RWPE1 (cell line): ENCODE data around the gene USP38.

Source experiments
- CTCF ChIA-PET: fragments of 350-600 bp; sonication (Branson Sonifier 250); formaldehyde crosslinking; extraction: SDS; loops from one replicate; lab custom pipeline; 2021; lab: Yijun Ruan, JAX
- POLR2A ChIA-PET: fragments of 400-600 bp; formaldehyde crosslinking; extraction: SDS; loops from one replicate; lab custom pipeline; 2020; ENCODE audit warnings: antibody characterized with exemption; ENCODE audit not compliant: low non-redundant PET; lab: Yijun Ruan, JAX
- DNase-seq: peaks from one replicate; pipeline ENCODE4 v3.0.0; 2012; ENCODE audit warnings: low spot score
- H3K27ac ChIP-seq: fragments of 450-650 bp; 2 replicates; pipeline ENCODE4 v1.5.1; 2017
- TF ChIP-seq, protein P1 (sequence below): fragments of 450-650 bp; conservative IDR thresholded peaks from 2 replicates; pipeline ENCODE4 v1.5.1; 2017; ENCODE audit warnings: low read depth, mild to moderate bottlenecking

The USP38 gene

DNA sequence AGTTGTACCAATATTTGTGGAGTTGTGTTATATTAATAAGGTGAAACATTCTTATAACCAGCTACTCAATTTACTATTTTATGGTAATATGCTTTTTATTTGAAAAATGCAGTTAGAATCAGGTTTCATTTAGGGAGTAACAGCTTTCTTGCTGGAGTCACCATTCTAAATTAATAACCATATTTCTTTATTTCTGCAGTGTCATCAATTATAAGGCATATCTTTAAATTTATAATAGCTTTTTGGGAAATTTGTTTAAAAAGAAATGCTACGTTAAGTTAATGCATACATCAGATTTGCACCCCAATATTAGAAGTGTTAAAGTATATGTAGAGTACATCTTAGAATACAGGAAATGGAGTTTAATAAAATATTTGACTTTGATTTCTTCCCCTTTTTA is 18.9 kb downstream of the USP38 start:
- ChIA-PET CTCF (interaction anchor here (0.7 kb wide), 1 partner anchor 199 kb away, joined by 3 read pairs; no protein-coding TSS in a partner anchor), POLR2A (no interaction called here)
- H3K27ac ChIP-seq: no peak overlapping the region
- TF ChIP-seq, protein P1, sequence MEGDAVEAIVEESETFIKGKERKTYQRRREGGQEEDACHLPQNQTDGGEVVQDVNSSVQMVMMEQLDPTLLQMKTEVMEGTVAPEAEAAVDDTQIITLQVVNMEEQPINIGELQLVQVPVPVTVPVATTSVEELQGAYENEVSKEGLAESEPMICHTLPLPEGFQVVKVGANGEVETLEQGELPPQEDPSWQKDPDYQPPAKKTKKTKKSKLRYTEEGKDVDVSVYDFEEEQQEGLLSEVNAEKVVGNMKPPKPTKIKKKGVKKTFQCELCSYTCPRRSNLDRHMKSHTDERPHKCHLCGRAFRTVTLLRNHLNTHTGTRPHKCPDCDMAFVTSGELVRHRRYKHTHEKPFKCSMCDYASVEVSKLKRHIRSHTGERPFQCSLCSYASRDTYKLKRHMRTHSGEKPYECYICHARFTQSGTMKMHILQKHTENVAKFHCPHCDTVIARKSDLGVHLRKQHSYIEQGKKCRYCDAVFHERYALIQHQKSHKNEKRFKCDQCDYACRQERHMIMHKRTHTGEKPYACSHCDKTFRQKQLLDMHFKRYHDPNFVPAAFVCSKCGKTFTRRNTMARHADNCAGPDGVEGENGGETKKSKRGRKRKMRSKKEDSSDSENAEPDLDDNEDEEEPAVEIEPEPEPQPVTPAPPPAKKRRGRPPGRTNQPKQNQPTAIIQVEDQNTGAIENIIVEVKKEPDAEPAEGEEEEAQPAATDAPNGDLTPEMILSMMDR: no peak
- DNase-seq: no peak

DNA sequence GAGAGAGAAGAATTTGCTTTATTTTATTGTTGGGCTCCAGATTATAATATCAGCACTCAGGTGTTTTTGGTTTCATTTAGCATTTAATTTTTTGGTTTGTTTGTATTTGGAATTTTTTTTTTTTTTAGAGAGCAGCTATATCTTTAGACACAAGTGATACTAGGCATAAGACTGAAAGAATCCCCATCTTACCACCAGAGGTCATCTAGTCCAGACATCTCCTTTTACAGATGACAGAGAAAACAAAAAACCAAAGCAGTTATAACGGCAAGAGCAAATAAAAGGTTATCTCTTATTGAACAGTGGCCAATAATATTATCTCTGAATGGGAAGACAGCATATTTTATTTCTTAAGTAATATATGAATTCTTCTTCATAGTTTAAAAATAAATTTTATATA is 22.8 kb downstream of the USP38 start:
- DNase-seq: no peak
- ChIA-PET POLR2A (no interaction called here), CTCF (interaction anchor here (0.5 to 1.0 kb wide), 3 partner anchors 19 to 647 kb away, joined by 3 to 4 read pairs (median 3); no protein-coding TSS in a partner anchor)
- H3K27ac ChIP-seq: no peak overlapping the region
- TF ChIP-seq, protein P1: no peak; the same call in 1 of the 2 replicates

DNA sequence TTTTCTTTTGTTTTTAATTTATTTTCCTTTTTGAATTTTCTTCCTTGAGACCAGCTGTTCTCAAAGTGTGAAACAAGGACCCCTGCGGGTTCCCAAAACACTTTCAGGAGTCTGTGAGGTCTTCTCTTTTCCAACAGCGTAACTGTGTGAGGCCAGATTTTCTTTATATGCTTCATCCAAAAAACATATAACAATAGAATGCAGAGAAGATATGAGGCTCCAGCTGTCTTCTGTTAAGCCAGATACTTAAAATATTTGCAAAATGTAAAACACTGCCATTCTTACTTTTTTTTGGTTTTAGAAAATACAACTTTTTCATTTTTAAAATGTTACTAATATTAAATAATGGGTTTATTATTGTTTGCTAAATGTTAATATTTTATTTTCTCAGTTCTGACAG is 27.8 kb downstream of the USP38 start:
- DNase-seq: no peak
- POLR2A ChIA-PET: no interaction called here
- H3K27ac ChIP-seq: no peak overlapping the region
- TF ChIP-seq, protein P1: no peak
- CTCF ChIA-PET: interaction anchor here (0.6 kb wide), 2 partner anchors 302 to 319 kb away, joined by 3 read pairs; no protein-coding TSS in a partner anchor

DNA sequence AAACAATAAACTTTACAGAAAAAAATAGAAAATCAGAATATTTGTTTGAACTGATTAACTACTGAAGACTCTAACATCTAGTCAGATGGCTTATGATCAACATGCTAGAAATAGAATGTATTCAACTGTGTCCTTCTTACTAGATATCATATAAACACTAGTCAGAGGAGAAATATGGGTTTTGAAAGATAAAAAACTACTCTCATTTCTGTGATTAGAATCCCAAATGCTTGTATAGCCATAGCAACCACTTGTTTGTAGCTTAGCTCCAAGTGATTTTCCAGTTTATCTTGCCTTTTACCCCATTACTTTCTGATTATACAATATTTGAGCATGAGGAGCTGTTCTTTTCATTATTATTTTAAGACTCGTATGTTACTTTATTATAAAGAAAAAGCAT is 31.2 kb downstream of the USP38 start:
- ChIA-PET CTCF (no interaction called here), POLR2A (no interaction called here)
- no peak for DNase-seq
- H3K27ac ChIP-seq: no peak overlapping the region
- TF ChIP-seq, protein P1: no peak

DNA sequence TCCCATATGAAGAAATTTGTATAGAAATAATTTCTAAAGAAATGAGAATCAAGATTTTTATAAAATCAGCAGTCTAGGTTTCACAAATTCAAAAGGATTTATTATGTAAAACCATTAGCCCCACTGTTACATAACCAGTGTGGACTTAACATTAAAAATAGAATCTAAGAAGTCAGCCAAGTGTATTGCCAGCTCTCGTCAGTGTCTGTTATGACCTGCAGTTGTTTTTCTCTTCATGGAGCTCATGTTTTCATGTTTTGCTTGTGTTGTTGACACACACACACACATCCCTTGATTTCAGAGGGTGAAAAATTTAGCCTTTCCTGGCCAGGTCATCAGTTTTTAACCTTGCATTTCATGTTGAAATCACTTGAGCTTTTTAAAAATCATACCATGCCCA is 39.5 kb downstream of the USP38 start:
- POLR2A ChIA-PET: no interaction called here

DNA sequence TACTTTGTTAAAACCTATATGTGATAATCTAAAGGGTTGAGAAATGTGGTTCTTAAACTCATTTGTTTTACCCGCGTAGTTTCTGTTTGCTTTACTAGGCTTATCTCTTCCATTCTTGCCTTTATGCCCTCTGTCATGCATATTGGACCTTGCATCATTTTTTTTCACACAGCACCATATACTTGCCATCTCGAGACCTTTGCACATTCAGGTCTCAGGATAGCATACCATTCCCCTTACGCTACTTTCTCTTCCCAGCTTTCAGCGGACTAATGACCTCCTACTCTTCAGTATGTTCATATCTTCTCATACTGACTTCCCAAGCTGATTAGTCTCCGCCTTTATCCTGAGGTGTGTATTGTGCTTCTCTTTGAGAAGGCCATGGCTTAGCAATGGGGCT is 40.5 kb downstream of the USP38 start:
- no peak for DNase-seq
- no peak overlapping the region for H3K27ac ChIP-seq
- TF ChIP-seq, protein P1: no peak
- ChIA-PET POLR2A (no interaction called here), CTCF (no interaction called here)

More for the DNA sequence above, 39.5 kb downstream of the USP38 start:
- TF ChIP-seq, protein P1: no peak
- no peak overlapping the region for H3K27ac ChIP-seq
- DNase-seq: no peak
- CTCF ChIA-PET: no interaction called here
